Loucy (cell line): ENCODE results near the gene PMEL.

Experiments
- H2AFZ ChIP-seq: fragments of 200-600 bp; sonication (generic); 2 replicates; pipeline ENCODE4 v1.6.0; 2016; ENCODE audit warnings: antibody characterized with exemption, mild to moderate bottlenecking, low read length, moderate library complexity
- H3F3A ChIP-seq: fragments of 200-600 bp; 2 replicates; pipeline ENCODE4 v1.6.0; 2016; ENCODE audit warnings: antibody characterized with exemption, low read depth, mild to moderate bottlenecking
- H3K27me3 ChIP-seq: fragments of 200-600 bp; sonication (generic); 2 replicates; pipeline ENCODE4 v1.6.1; 2014; ENCODE audit warnings: low read length, mild to moderate bottlenecking; ENCODE audit not compliant: insufficient read depth, poor library complexity, severe bottlenecking
- H3K36me3 ChIP-seq: fragments of 200-600 bp; sonication (generic); 2 replicates; pipeline ENCODE4 v1.6.1; 2016; ENCODE audit warnings: low read length; ENCODE audit not compliant: insufficient read depth
- H3K4me1 ChIP-seq: fragments of 200-600 bp; sonication (generic); 2 replicates; pipeline ENCODE4 v1.5.1; 2014; ENCODE audit warnings: low read length, mild to moderate bottlenecking; ENCODE audit not compliant: insufficient read depth, poor library complexity, severe bottlenecking
- H3K4me2 ChIP-seq: fragments of 200-600 bp; sonication (generic); 2 replicates; pipeline ENCODE4 v1.6.0; 2014; ENCODE audit warnings: antibody characterized with exemption, low read length, low read depth, mild to moderate bottlenecking; ENCODE audit not compliant: poor library complexity, severe bottlenecking
- H3K4me3 ChIP-seq: fragments of 200-600 bp; sonication (generic); 2 replicates; pipeline ENCODE4 v1.5.1; 2014; ENCODE audit warnings: low read length, mild to moderate bottlenecking, mixed read lengths; ENCODE audit not compliant: poor library complexity, severe bottlenecking
- H3K79me2 ChIP-seq: fragments of 200-600 bp; sonication (generic); 2 replicates; pipeline ENCODE4 v1.6.1; 2014; ENCODE audit warnings: low read length; ENCODE audit not compliant: insufficient read depth
- H3K9ac ChIP-seq: fragments of 200-600 bp; sonication (generic); 2 replicates; pipeline ENCODE4 v1.6.0; 2014; ENCODE audit warnings: mild to moderate bottlenecking, low read depth, low read length, moderate library complexity; ENCODE audit not compliant: poor library complexity, severe bottlenecking
- H3K9me2 ChIP-seq: fragments of 200-600 bp; sonication (generic); replicated peaks from 2 replicates; pipeline ENCODE4 v1.6.1; 2016; ENCODE audit warnings: low read depth, low read length, mixed read lengths
- H3K9me3 ChIP-seq: fragments of 200-600 bp; sonication (generic); 2 replicates; pipeline ENCODE4 v1.6.1; 2014; ENCODE audit warnings: mild to moderate bottlenecking, antibody characterized with exemption, low read length, low read depth; ENCODE audit not compliant: insufficient read depth
- H4K20me1 ChIP-seq: fragments of 200-600 bp; sonication (generic); 2 replicates; pipeline ENCODE4 v1.6.0; 2014; ENCODE audit warnings: antibody characterized with exemption, low read length, mild to moderate bottlenecking; ENCODE audit not compliant: insufficient read depth, poor library complexity, severe bottlenecking
- EZH2phosphoT487 ChIP-seq: fragments of 200-600 bp; IDR thresholded peaks from 2 replicates; pipeline ENCODE4 v1.6.1; 2018; ENCODE audit warnings: antibody characterized with exemption, mild to moderate bottlenecking, moderate library complexity, borderline replicate concordance
- TF ChIP-seq, protein P1 (sequence below): fragments of 200-600 bp; sonication (generic); conservative IDR thresholded peaks from 2 replicates; pipeline ENCODE4 v1.5.1; 2014; ENCODE audit warnings: mild to moderate bottlenecking, antibody characterized with exemption, low read length

The PMEL gene

DNA sequence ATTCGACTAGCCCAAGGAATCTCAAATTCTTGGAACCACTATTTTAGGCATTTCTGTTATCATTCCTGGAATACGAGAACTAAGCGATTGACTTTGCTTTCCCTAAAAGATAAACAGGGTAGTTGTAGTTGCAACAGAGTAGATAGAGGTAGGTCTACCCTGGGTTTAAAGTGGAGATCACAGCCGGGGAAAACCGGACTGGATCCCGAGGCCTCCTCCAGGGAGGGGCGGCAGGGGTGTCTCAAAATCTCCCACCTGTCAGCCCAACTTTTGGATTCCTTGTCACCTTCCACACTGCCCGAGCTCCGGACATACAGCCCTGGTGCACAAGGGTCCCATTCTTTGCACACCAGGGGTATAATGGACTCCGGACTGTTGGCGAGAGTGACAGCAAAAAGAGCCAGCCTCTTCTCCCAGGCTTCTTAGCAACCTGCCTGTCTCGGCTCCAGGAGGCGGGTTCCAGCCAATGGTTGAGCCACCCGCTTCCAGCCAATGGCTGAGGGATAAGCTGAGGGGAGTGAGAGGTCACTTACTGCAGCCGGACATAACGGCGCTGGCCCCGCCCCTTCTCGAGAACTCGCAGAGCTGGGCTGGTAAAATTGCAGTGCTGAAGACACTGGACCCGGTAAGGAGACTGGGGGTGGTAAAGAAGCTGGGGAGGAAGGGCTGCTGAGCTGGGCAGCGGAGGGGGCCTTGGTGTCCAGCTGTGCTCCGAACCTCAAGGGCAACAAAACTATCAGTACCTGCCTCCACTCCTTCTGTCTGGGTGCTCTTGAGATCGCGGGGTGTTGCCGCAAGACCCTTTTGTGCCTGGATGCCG lies 31.1 kb upstream of the PMEL start, which contains the start of gene SUOX:
Gene SUOX (plus strand): TSS at position 562 of the 820 bp plus-strand sequence. CDS start 4,946 bp downstream, outside the sequence.
- H2AFZ ChIP-seq: no peak within 1 kb of the TSS
- no peak within 1 kb of the TSS for H3K9ac ChIP-seq
- no peaks in the 10 kb centered on the region for H3K9me2 ChIP-seq
- H3K4me1 ChIP-seq: no peaks in the 10 kb centered on the region
- no peaks in the 10 kb centered on the region for H3K79me2 ChIP-seq
- H3K4me3 ChIP-seq: no peak within 1 kb of the TSS
- no peak within 1 kb of the TSS for H3K4me2 ChIP-seq
- no peaks in the 10 kb centered on the region for H3F3A ChIP-seq
- H3K27me3 ChIP-seq: no peaks in the 10 kb centered on the region
- H3K9me3 ChIP-seq: no peaks in the 10 kb centered on the region
- peaks cover 11% of the 10 kb centered on the region; the same call in 1 of the 2 replicates for H3K36me3 ChIP-seq
- no peaks in the 10 kb centered on the region for H4K20me1 ChIP-seq
- no peak for TF ChIP-seq EZH2phosphoT487
- TF ChIP-seq, protein P1, sequence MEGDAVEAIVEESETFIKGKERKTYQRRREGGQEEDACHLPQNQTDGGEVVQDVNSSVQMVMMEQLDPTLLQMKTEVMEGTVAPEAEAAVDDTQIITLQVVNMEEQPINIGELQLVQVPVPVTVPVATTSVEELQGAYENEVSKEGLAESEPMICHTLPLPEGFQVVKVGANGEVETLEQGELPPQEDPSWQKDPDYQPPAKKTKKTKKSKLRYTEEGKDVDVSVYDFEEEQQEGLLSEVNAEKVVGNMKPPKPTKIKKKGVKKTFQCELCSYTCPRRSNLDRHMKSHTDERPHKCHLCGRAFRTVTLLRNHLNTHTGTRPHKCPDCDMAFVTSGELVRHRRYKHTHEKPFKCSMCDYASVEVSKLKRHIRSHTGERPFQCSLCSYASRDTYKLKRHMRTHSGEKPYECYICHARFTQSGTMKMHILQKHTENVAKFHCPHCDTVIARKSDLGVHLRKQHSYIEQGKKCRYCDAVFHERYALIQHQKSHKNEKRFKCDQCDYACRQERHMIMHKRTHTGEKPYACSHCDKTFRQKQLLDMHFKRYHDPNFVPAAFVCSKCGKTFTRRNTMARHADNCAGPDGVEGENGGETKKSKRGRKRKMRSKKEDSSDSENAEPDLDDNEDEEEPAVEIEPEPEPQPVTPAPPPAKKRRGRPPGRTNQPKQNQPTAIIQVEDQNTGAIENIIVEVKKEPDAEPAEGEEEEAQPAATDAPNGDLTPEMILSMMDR: no peak

DNA sequence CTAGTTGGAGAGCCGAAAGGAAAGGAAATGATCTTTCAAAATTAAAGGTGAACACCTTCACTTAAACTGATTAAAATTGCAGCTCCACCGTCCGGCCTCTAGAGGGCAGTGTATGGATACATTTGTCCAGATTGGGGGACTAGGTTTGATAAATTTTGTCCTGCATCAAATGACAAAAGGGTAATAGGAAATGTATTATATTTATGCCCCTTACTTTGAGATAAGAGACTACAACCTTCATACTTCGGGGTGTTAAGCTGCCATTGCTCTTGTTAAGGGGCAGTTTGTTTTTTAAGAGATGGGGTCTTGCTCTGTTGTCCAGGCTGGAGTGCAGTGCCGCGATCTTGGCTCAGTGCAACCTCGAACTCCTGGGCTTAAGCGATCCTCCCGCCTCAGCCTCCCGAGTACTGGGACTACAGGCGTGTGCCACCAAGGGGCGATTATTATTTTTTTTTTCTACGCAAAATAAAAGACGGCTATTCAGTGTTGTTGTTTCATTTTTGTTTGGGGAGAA lies 30.4 kb upstream of the PMEL start:
- Histone ChIP-seq H3K4me3 (no peak overlapping the region), H3K9ac (no peak overlapping the region), H3K9me3 (no peaks in the 10 kb centered on the region), H2AFZ (no peak overlapping the region), H3K4me2 (no peak overlapping the region), H3K36me3 (peaks cover 16% of the 10 kb centered on the region; the same call in 1 of the 2 replicates), H3K79me2 (no peaks in the 10 kb centered on the region), H3K4me1 (no peaks in the 10 kb centered on the region), H3F3A (no peaks in the 10 kb centered on the region), H3K9me2 (no peaks in the 10 kb centered on the region), H3K27me3 (no peaks in the 10 kb centered on the region), H4K20me1 (no peaks in the 10 kb centered on the region)
- TF ChIP-seq, protein P1: peak; percentile 98
- TF ChIP-seq EZH2phosphoT487: no peak

DNA sequence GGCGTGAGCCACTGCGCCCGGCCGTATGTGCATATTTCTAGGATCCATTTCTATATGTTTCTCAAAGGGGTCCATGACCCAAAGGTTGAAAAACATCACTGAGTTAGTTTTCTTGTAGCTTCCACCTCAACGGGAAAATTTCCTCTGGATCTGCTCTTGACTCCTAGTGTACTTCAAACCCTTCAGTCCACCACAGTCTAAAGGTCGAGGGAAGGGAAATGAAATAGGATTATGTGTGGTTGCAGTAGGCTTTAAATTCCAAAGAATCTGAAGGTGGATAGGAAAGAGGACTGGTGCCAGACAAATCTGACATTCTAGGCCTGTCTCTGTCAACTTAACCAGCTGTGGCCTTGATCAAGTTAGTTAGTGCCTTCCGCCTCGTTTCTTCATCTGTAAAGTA lies 29.5 kb upstream of the PMEL start:
- Histone ChIP-seq H3K9me3 (no peaks in the 10 kb centered on the region), H3K79me2 (no peaks in the 10 kb centered on the region), H3K27me3 (no peaks in the 10 kb centered on the region), H3K36me3 (peaks cover 25% of the 10 kb centered on the region; the same call in 1 of the 2 replicates), H3K4me1 (no peaks in the 10 kb centered on the region), H3F3A (no peaks in the 10 kb centered on the region), H3K4me2 (no peak overlapping the region), H3K4me3 (no peak overlapping the region), H2AFZ (no peak overlapping the region), H3K9ac (no peak overlapping the region), H4K20me1 (no peaks in the 10 kb centered on the region), H3K9me2 (no peaks in the 10 kb centered on the region)
- TF ChIP-seq, protein P1: no peak
- no peak for TF ChIP-seq EZH2phosphoT487
